Measurements from ENCODE around the gene GPHN.

DNA sequence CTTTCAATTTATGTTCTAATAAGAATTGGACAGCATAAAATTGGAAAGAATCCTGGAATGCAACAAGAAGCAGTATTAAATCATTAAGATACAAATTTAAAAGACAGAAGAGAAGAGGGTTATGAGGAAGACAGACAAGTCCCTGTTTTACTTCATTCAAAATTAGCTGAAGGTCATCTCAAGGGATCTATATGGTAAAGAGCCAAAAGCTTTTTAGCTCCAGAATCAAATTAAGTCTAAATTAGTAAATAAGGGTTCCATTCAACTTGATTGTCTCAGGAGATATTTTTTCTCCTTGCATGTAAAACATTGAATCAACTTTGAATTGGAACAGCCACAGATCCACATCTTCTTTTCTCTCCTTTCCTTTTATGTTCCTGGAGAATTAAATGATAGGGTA, 14.2 kb upstream of the GPHN start:
- TF ChIP-seq POLR2A (IDR thresholded peaks at IDR 0.05) (no peak), CTCF (IDR thresholded peaks at IDR 0.05) (no peak)
